ENCODE measurements around the gene SUV39H1.

GRCh38 chrX:48694776-48695533 is 1.6 kb upstream of the SUV39H1 start:
- TF ChIP-seq POLR2A (IDR thresholded peaks at IDR 0.05) (no peak), CTCF (IDR thresholded peaks at IDR 0.05) (no peak)

Data from uterus (tissue), 2 donors.